K562 (cell line): Measurements from ENCODE around the gene TMEM121. TPM values are rescaled to one million over a fixed set of nuclear protein-coding genes. Genes with fewer than 3 reads are reported as not detected.

Source experiments
- ATAC-seq: fragments of 200-7000 bp; cut with Tn5 transposase; 3 replicates; pipeline ENCODE4 v1.9.1; 2020; ENCODE audit warnings: moderate library complexity
- BruUV-seq: library from RNA; stranded (reverse); fragments of 400-500 nt; replicated peaks from 2 replicates; lab custom pipeline; 2021; lab: Mats Ljungman, UMichigan
- CTCF ChIA-PET: fragments of 300-600 bp; formaldehyde crosslinking; extraction: SDS; loops from one replicate; lab custom pipeline; 2021; ENCODE audit warnings: low intra/inter-chr PET ratio; lab: Yijun Ruan, JAX
- POLR2A ChIA-PET: fragments of 300-600, 350-650 bp; sonication (Branson Sonifier 250); formaldehyde crosslinking; extraction: SDS; loops from one replicate; lab custom pipeline; 2021; ENCODE audit warnings: antibody characterized with exemption, inconsistent platforms; lab: Yijun Ruan, JAX
- DNase-seq, 4 experiments: peaks; one replicate each; pipeline versions ENCODE4 v3.0.0 to v3.0.0-alpha.2; 2011 to 2018; ENCODE audit warnings: low spot score in 3 of 4, mixed read lengths in 3 of 4; ENCODE audit errors: extremely low read depth in 1 of 4
- FAIRE-seq: peaks from 2 replicates; lab custom pipeline; 2011; peaks lifted over from hg19 to GRCh38; lab: Jason Lieb, UNC
- H2AFZ ChIP-seq: 2 replicates; pipeline ENCODE4 v1.6.0; 2011; ENCODE audit warnings: low read depth, low read length, control low read depth, inconsistent platforms
- H3K27ac ChIP-seq: fragments of 200-600 bp; 3 replicates; pipeline ENCODE4 v1.8.0; 2011; ENCODE audit warnings: low read depth, mild to moderate bottlenecking, control low read depth, inconsistent platforms, low read length, moderate library complexity, mixed read lengths; ENCODE audit errors: extremely low read depth
- H3K27me3 ChIP-seq, 2 experiments: fragments of 300-600 bp in 1 of 2; 2 replicates in 1 of 2; 3 replicates in 1 of 2; pipeline versions ENCODE4 v1.6.0 to v1.8.0; 2011; ENCODE audit warnings: inconsistent platforms in 2 of 2, low read length in 2 of 2, mild to moderate bottlenecking in 1 of 2, mixed read lengths in 1 of 2, moderate library complexity in 1 of 2; ENCODE audit not compliant: control insufficient read depth in 2 of 2, insufficient read depth in 2 of 2
- H3K36me3 ChIP-seq: fragments of 300-600 bp; 3 replicates; pipeline ENCODE4 v1.8.0; 2011; ENCODE audit warnings: mild to moderate bottlenecking, low read length, inconsistent platforms; ENCODE audit not compliant: control insufficient read depth, insufficient read depth
- H3K4me1 ChIP-seq, 2 experiments: fragments of 200-600 bp in 1 of 2; replicated peaks in 1 of 2; 2 replicates in 1 of 2; 3 replicates in 1 of 2; pipeline versions ENCODE4 v1.5.1 to v1.8.0; 2011; ENCODE audit warnings: inconsistent platforms in 2 of 2, low read length in 2 of 2, mild to moderate bottlenecking in 1 of 2, mixed read lengths in 1 of 2, moderate library complexity in 1 of 2; ENCODE audit not compliant: control insufficient read depth in 2 of 2, insufficient read depth in 2 of 2
- H3K4me2 ChIP-seq: 2 replicates; pipeline ENCODE4 v1.6.1; 2011; ENCODE audit warnings: low read length, control low read depth, inconsistent platforms, mixed read lengths; ENCODE audit not compliant: insufficient read depth
- H3K4me3 ChIP-seq: fragments of 200-600 bp; sonication (generic), shearing (Covaris generic); 2 replicates; pipeline ENCODE4 v1.5.1; 2016; ENCODE audit warnings: control low read depth, inconsistent platforms
- H3K79me2 ChIP-seq: fragments of 200-600 bp; 3 replicates; pipeline ENCODE4 v1.8.0; 2011; ENCODE audit warnings: low read length, inconsistent platforms; ENCODE audit not compliant: control insufficient read depth, insufficient read depth
- H3K9ac ChIP-seq, 2 experiments: 2 replicates each; pipeline versions ENCODE4 v1.6.0 to v1.6.1; 2011; ENCODE audit warnings: low read depth in 2 of 2, low read length in 2 of 2, control low read depth in 1 of 2, inconsistent platforms in 1 of 2, mild to moderate bottlenecking in 1 of 2, mixed read lengths in 1 of 2; ENCODE audit not compliant: insufficient read depth in 1 of 2
- H3K9me1 ChIP-seq: one replicate; pipeline ENCODE4 v1.6.0; 2011; ENCODE audit warnings: inconsistent platforms, mild to moderate bottlenecking, low read length, moderate library complexity; ENCODE audit not compliant: control insufficient read depth, insufficient read depth
- H3K9me3 ChIP-seq: replicated peaks from 2 replicates; pipeline ENCODE4 v1.5.1; 2011; ENCODE audit warnings: low read depth, low read length, inconsistent platforms; ENCODE audit not compliant: control insufficient read depth, insufficient read depth
- H4K20me1 ChIP-seq: replicated peaks from 2 replicates; pipeline ENCODE4 v1.6.1; 2011; ENCODE audit warnings: low read length, inconsistent platforms, mixed read lengths; ENCODE audit not compliant: control insufficient read depth, insufficient read depth
- EGR1 ChIP-seq: fragments of 450-650 bp; conservative IDR thresholded peaks from 2 replicates; pipeline ENCODE4 v1.6.1; 2017; ENCODE audit warnings: mild to moderate bottlenecking
- MYC ChIP-seq, 2 experiments: fragments of 250-450 bp in 1 of 2; sonication (Bioruptor Pico) in 1 of 2; IDR thresholded peaks; 2 replicates each; pipeline versions ENCODE4 v1.5.1 to v1.6.1; 2012 to 2021; ENCODE audit warnings: low read depth in 2 of 2, borderline replicate concordance in 1 of 2, improper control_type of control experiment in 1 of 2, low read length in 1 of 2, mild to moderate bottlenecking in 1 of 2, moderate library complexity in 1 of 2
- STAG1 ChIP-seq: sonication (generic); formaldehyde crosslinking; IDR thresholded peaks from 2 replicates; pipeline ENCODE4 v1.5.0; 2020; ENCODE audit warnings: missing genetic modification reagents, borderline replicate concordance
- ZBTB7A ChIP-seq: IDR thresholded peaks from 2 replicates; pipeline ENCODE4 v1.6.1; 2011; ENCODE audit warnings: low read depth, mild to moderate bottlenecking, low read length, moderate library complexity, borderline replicate concordance; ENCODE audit not compliant: control insufficient read depth
- ZKSCAN8 ChIP-seq: fragments of 200-800 bp; sonication (Bioruptor generic); IDR thresholded peaks from 2 replicates; pipeline ENCODE4 v1.6.1; 2016; ENCODE audit warnings: missing genetic modification characterization, missing compliant biosample characterization
- ZNF668 ChIP-seq: fragments of 250-450 bp; sonication (Bioruptor Pico); IDR thresholded peaks from 2 replicates; pipeline ENCODE4 v1.8.0; 2022; ENCODE audit warnings: mild to moderate bottlenecking, inconsistent platforms
- WGBS: fragments of 100-300 bp; shearing (Covaris generic); methylation state at CpG from one replicate; pipeline ENCODE4 v1.1.6; 2016; ENCODE audit warnings: low coverage, mixed read lengths; ENCODE audit not compliant: insufficient coverage; ENCODE audit errors: missing lambda C conversion rate; 5-methylcytosine and 5-hydroxymethylcytosine counted together
- in situ Hi-C: fragments of 300-500 bp; cut with MboI; formaldehyde crosslinking; loops from 4 replicates; pipeline ENCODE4 v1.15.0; 2018; ENCODE audit warnings: inconsistent platforms, mixed read lengths
- intact Hi-C: fragments of 100-400 bp; cut with micrococcal nuclease; formaldehyde crosslinking; loops from 2 replicates; pipeline ENCODE4 v1.14.2; 2022
- polyA plus RNA-seq, 8 experiments: library from polyadenylated mRNA; depleted of rRNA in 4 of 8; stranded (reverse) in 5 of 8; unstranded in 3 of 8; fragments of >200 nt; fragmentation: Nextera tagmentation in 2 of 8; fragmentation: Illumina TruSeq in 1 of 8; extraction: Ambion mirVana in 2 of 8; extraction: Trizol in 1 of 8; gene quantifications; 2 replicates each; pipeline versions ENCODE4 v1.2.1 to v1.2.3, GENCODE V29; 2011 to 2014; ENCODE audit warnings: inconsistent platforms in 1 of 8, missing spikeins in 1 of 8
- total RNA-seq, 7 experiments: library from RNA; depleted of rRNA in 6 of 7; stranded (reverse); fragments of >200 nt in 6 of 7; fragmentation: Illumina TruSeq in 2 of 7; extraction: Trizol in 2 of 7; gene quantifications; 2 replicates each; pipeline versions ENCODE4 v1.2.1 to v1.2.3, GENCODE V29; 2011 to 2021; ENCODE audit warnings: low replicate concordance in 1 of 7
- TF ChIP-seq, protein P1 (sequence below), 2 experiments: fragments of 450-650 bp in 1 of 2; sonication (generic) in 1 of 2; formaldehyde crosslinking in 1 of 2; IDR thresholded peaks in 1 of 2; conservative IDR thresholded peaks in 1 of 2; 2 replicates each; pipeline versions ENCODE4 v1.6.1 to v1.8.1; 2016 to 2023; ENCODE audit warnings: mild to moderate bottlenecking in 2 of 2, moderate library complexity in 2 of 2, inconsistent platforms in 1 of 2, missing genetic modification reagents in 1 of 2
- TF ChIP-seq, protein P2 (sequence below): fragments of 200-800 bp; sonication (Bioruptor generic); IDR thresholded peaks from 2 replicates; pipeline ENCODE4 v1.6.1; 2017; ENCODE audit warnings: missing genetic modification characterization, missing compliant biosample characterization
- TF ChIP-seq, protein P3 (sequence below), 2 experiments: IDR thresholded peaks; 2 replicates each; pipeline ENCODE4 v1.6.1; 2011; ENCODE audit warnings: borderline replicate concordance in 1 of 2, control low read depth in 1 of 2, low read depth in 1 of 2, low read length in 1 of 2, mild to moderate bottlenecking in 1 of 2, mixed read lengths in 1 of 2, moderate library complexity in 1 of 2; ENCODE audit not compliant: insufficient read depth in 1 of 2, insufficient read length in 1 of 2, poor library complexity in 1 of 2, severe bottlenecking in 1 of 2; ENCODE audit errors: extremely low read depth in 1 of 2
- TF ChIP-seq, protein P4 (sequence below): fragments of 250-450 bp; sonication (Bioruptor Pico); IDR thresholded peaks from 2 replicates; pipeline ENCODE4 v1.8.0; 2022; ENCODE audit warnings: inconsistent platforms, mild to moderate bottlenecking, moderate library complexity, borderline replicate concordance

Gene TMEM121
- total and polyA plus RNA-seq, 9 of the 15 experiments (the other 6 are each of a cell fraction or from before 2014, with no cell fraction given): 0.31 to 0.36 TPM; not detected in 7

DNA sequence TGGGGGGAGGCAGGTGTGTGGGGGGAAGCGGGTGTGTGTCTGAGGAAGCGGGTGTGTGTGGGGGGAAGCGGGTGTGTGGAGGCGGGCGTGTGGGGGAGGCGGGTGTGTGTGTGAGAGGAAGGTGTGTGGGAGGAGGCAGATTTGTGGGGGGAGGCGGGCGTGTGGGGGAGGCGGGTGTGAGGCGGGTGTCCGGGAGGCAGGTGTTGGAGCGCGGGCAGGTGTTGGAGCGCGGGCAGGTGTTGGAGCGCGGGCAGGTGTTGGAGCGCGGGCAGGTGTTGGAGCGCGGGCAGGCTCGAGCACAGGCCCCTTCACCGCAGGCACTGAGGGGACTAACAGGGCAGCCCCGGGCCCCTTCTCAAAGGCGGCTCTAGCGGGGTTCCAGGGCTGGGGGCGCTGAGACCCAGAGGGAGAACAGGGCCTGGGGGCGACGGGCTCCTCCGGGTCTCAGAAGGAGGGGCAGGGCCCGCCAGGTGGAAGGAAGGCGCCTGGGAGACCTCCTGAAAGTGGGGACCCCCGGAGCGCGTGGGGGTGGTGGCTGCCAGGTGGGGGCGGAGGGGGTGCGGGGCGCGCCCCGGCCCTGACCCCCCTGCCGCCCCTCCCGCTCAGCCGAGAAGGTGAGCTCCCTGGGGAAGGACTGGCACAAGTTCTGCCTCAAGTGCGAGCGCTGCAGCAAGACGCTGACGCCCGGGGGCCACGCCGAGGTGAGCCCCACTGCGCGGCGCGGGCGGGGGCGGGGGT lies 48.6 kb upstream of the TMEM121 start:
- WGBS: 7% methylated on average over 13 of the region's 56 CpGs
- H3K9me1 ChIP-seq: no peaks in the 10 kb centered on the region
- peaks cover 0 to 7% of the 10 kb centered on the region in 2 experiments; a peak in 1 of 5 replicates for H3K27me3 ChIP-seq
- no peaks in the 10 kb centered on the region for H3K36me3 ChIP-seq
- CTCF ChIA-PET: no interaction called here
- in situ Hi-C loops (no loop called here), intact Hi-C loops (loop anchor here (10.0 kb wide), 1 partner anchor 47 kb away; the partner anchor contains the start of gene TMEM121)
- peaks cover 5 to 94% of the 10 kb centered on the region in 2 experiments for H3K4me1 ChIP-seq
- H4K20me1 ChIP-seq: no peaks in the 10 kb centered on the region; the same call in 1 of the 2 replicates
- no peak overlapping the region for H3K4me2 ChIP-seq
- no TSS peak for BruUV-seq
- POLR2A ChIA-PET: interaction anchor here (0.5 kb wide), 1 partner anchor 29 kb away, joined by 4 read pairs; no protein-coding TSS in a partner anchor
- H3K27ac ChIP-seq: no peak overlapping the region
- no peaks in the 10 kb centered on the region for H3K9me3 ChIP-seq
- no peaks in the 10 kb centered on the region for H3K79me2 ChIP-seq
- H3K4me3 ChIP-seq: no peak overlapping the region
- FAIRE-seq: no peak
- H2AFZ ChIP-seq: no peak overlapping the region
- no peak for ATAC-seq
- DNase-seq: peak; percentile 35 to 73 (median 62)
- no peak overlapping the region for H3K9ac ChIP-seq
- TF ChIP-seq MYC (IDR thresholded peaks at IDR 0.05; ENCODE audit: low read depth, low read length) (no peak), MYC (CRISPR knock-in tag; IDR thresholded peaks at IDR 0.05; ENCODE audit: borderline replicate concordance, low read depth) (no peak), ZKSCAN8 (CRISPR knock-in tag) (no peak), ZBTB7A (0 out of 2 replicates have a peak, but pooled peaks have one; percentile 39), EGR1 (0 out of 2 replicates have a peak, but pooled peaks have one; percentile 6), ZNF668 (no peak), STAG1 (no peak)
- TF ChIP-seq, protein P1, sequence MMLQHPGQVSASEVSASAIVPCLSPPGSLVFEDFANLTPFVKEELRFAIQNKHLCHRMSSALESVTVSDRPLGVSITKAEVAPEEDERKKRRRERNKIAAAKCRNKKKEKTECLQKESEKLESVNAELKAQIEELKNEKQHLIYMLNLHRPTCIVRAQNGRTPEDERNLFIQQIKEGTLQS (IDR thresholded peaks at IDR 0.05): no peak
- TF ChIP-seq, protein P1 (CRISPR knock-in tag; conservative IDR thresholded peaks at IDR 0.05): no peak
- TF ChIP-seq, protein P2, sequence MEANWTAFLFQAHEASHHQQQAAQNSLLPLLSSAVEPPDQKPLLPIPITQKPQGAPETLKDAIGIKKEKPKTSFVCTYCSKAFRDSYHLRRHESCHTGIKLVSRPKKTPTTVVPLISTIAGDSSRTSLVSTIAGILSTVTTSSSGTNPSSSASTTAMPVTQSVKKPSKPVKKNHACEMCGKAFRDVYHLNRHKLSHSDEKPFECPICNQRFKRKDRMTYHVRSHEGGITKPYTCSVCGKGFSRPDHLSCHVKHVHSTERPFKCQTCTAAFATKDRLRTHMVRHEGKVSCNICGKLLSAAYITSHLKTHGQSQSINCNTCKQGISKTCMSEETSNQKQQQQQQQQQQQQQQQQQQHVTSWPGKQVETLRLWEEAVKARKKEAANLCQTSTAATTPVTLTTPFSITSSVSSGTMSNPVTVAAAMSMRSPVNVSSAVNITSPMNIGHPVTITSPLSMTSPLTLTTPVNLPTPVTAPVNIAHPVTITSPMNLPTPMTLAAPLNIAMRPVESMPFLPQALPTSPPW: 0 out of 2 replicates have a peak, but pooled peaks have one; percentile 17
- TF ChIP-seq, protein P3, sequence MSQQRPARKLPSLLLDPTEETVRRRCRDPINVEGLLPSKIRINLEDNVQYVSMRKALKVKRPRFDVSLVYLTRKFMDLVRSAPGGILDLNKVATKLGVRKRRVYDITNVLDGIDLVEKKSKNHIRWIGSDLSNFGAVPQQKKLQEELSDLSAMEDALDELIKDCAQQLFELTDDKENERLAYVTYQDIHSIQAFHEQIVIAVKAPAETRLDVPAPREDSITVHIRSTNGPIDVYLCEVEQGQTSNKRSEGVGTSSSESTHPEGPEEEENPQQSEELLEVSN (IDR thresholded peaks at IDR 0.05; ENCODE audit: borderline replicate concordance in 1 of 2, extremely low read depth in 1 of 2, insufficient read depth in 1 of 2, insufficient read length in 1 of 2, low read depth in 1 of 2, low read length in 1 of 2, poor library complexity in 1 of 2, severe bottlenecking in 1 of 2): peak in 1 of 2 experiments; percentile 39
- TF ChIP-seq, protein P4, sequence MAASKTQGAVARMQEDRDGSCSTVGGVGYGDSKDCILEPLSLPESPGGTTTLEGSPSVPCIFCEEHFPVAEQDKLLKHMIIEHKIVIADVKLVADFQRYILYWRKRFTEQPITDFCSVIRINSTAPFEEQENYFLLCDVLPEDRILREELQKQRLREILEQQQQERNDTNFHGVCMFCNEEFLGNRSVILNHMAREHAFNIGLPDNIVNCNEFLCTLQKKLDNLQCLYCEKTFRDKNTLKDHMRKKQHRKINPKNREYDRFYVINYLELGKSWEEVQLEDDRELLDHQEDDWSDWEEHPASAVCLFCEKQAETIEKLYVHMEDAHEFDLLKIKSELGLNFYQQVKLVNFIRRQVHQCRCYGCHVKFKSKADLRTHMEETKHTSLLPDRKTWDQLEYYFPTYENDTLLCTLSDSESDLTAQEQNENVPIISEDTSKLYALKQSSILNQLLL (CRISPR knock-in tag): no peak
